NCI-H146 treated with DMSO at 0.1 percent for 48 hours (cell line): ENCODE measurements around the gene TMEM94.

ENCODE experiments used
- DNase-seq: peaks from one replicate; lab custom pipeline; 2025; ENCODE audit not compliant: unreplicated experiment; lab: John Stamatoyannopoulos, UW

TMEM94 gene

DNA sequence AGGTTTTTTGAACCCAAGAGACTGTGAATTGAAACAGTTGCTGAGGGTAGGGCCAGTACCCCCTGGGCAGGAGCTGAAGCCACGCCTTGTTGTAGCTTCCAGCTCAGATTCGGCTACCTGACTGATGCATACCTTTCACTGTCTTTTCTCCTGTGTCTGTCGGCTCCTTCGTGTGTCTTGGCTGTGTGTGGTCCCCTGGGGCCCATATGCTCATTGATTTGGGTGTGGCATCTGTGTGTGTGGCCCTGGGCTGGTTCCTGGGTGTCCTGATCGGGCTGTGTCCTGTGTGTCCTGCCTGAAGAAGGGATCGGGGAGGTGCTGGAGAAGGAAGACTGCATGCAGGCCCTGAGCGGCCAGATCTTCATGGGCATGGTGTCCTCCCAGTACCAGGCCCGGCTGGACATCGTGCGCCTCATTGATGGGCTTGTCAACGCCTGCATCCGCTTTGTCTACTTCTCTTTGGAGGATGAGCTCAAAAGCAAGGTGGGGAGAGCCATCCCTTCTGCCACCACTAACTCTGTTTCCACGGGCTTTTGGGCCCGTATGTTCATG lies 38.0 kb downstream of the TMEM94 start:
- DNase-seq = no peak

- DNase-seq = no peak
Observed at GRCh38 chr17:75496005-75496404, 39.6 kb downstream of the TMEM94 start.

GRCh38 chr17:75498039-75498725 lies 41.7 kb downstream of the TMEM94 start:
- DNase-seq = no peak

DNA sequence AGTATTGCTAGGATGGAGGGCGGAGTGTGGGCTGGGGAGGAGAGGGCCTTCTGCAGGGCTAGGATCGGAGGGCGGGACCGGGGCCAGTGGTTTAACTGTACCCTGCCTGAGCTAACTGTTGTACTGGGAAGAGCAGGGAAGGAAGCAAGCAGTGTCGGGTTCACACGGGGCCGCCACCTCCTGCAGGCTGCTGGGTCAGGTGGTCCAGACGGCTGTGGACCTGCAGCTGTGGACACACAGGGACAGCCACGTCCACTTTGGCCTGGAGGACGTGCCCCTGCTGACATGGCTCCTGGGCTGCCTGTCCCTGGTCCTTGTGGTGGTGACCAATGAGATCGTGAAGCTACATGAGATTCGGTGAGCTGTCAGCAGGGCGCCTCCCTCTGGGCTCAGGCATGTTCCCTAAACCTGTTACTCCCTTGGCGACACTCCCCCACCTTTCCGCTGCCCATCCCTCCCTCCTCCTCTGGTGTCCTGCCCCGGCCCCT lies 42.3 kb downstream of the TMEM94 start:
- DNase-seq = no peak

DNA sequence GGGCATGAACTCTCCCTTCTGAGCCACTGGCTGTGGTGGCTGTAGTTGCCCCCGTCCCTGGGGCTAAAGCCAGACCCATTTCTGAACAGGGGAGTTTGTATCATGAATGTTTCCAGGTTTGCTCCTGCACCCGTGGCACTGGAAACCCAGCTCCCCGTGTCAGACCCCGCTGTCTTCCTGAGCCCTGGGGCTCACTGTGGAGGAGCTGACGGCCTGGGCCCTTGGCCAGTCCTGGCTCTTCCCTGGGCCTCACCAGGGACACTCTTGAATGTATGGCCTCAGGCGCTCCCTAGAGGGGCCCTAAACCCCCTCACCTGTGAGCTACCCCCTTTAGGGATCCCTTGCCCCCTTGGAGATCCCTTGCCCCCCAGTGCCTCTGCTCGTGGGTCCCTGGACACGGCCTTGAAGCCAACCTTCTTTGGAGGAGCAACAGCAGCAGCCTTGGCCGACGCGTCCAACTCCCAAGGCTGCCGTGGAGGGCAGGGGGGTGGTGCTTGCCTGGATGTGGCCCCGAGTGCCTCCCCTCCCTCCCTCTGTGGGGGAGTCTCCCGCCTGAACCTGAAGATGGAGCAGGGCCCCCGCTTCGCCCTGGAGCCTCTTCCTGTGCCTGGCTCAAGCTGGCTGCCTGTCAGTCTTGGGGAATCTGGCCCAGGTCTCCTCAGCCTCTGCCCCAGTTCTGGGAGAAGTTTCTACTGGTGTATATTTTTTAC lies 43.0 kb downstream of the TMEM94 start:
- no peak for DNase-seq

GRCh38 chr17:75500419-75501216 lies 44.2 kb downstream of the TMEM94 start:
- DNase-seq = no peak

DNA sequence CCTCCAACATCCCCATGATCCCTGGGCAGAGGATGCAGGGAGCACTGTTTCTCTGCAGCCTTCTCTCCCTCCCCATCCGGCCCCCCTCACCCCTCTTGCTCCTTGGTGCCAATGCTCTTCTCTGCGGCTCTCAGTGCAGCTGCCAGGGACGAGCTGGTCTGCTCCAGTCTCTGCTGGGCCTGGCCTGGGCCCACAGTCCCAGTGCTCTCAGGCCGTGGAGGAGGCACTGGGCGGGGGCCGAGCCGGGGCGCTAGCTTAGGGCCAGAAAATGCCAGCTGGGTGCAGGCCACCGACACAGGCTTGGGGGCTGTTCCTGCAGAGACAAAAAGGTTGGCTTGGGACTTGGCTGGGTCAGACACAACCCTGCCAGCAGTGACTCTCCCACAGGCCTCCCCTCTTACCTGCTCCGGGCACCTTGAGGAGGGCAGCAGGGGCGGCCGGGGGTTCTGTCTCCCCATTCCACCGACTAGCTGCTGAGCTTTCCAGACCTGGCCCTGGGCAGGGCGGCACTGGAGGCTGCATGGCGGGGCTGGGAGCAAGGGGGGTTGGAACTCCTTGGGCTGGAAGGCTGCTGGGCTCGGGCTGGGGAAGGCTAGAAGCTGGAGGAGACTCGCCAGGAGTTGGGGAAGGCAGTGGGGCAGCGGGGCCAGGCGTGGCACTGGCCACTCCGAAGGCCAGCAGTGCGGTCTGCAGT lies 45.1 kb downstream of the TMEM94 start:
- no peak for DNase-seq

DNA sequence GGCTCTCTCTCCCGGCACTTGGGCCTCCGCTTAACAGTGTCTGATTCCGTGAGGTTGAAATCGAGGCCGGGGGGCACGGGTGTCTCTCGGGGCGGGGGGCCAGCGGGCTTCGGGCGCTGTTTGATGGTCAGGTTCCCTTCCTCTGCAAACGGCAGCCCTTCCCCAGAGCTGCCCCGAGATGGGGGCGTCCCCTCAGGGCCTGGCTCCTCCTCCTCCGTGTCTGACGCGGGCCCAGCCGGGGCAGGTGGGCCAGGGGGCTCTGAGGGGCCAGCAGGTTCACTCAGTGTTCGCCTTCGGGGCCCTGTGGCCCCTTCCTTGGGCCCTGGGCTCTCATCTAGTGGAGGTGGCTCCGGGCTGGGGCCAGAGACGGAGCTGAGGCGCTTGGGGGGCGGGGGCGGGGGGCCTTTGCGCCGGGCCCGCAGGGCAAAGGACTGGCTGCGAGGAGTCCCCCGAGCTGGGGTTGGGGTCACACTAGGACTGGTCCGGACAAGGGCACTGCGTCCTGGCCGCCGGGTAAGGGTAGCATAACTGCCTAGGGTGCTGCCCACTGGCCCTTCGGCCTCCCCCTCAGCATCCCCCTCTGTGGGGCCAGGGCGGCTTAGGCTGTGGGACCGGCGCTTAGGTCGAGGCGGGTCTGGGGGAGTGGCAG lies 45.8 kb downstream of the TMEM94 start:
- no peak for DNase-seq

- DNase-seq = no peak
Observed at GRCh38 chr17:75502721-75503329, 46.4 kb downstream of the TMEM94 start.

- DNase-seq = no peak
Observed at GRCh38 chr17:75503337-75503950, 47.0 kb downstream of the TMEM94 start.

DNA sequence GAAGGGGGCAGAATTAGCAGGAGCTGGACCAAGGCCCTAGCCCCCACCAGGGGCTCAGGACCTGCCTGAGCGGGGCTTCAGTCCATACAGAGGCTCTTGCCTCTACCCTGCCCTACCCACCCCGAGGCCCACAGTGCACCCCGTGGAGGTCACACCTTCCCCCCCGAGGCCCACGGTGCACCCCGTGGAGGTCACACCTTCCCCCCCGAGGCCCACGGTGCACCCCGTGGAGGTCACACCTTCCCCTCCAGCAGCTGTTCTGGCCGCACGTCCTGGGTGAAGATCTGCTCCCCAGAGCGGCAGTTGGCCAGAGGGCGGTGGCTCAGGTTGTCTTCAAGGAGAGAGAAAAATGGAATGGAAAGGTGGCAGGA lies 47.5 kb downstream of the TMEM94 start:
- DNase-seq = no peak

DNA sequence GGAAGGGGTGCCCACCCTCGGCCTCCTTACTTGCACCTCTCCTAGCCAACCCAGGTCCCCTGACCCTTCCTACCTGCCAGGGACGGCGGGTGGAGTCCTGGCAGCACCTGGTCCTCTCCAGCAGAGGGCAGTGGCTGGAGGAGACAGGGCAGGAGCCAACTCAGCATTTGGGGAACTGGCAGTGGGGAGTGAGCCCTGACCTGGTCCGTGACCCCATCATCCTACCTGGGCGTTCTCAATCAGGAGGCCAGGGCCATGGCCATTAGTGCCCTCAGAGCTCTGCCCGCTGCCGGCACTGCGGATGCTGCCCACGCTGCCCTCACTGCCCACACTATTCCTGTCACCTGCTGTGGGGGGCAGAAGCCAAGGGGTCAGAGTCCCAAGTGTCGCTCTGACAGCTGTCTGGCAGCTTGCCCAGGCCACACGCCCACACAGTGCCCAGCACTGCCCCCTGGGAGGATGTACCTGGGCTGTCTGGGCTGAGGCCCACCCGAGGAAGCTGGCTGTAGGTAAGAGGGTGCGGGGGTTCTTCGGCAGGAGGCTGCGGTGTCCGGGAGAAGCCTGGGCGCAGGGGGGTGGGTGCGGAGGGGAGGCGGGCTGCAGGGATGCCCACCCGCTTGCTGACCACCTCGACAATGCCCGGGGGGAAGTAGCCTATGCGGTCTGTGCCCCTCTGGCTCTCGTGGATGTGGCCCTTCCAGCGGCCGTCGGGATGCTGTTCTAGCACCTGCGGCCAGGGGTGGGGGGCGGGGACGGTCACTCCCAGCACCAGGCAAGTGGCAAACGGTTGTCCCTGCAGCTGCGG lies 48.1 kb downstream of the TMEM94 start:
- DNase-seq = no peak

GRCh38 chr17:75505152-75505409 lies 48.6 kb downstream of the TMEM94 start:
- DNase-seq = no peak

DNA sequence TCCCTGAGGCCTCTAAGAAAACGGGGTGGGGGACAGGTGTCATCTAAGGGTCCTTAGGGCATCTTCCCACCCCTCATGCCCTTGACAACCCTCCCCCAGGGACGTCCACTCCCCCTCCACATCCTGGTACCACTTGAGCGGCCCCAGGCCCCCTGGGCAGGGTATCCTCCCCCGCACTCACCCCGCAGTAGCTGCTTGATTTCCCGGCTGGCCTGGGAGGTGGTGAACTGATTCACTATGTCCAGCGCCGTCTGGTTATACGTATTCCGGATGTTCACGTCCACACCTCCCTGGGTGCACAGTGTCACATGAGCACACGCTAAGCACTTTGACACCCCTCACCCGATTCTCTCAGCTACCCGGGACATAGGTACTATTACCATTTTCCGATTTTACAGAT lies 49.2 kb downstream of the TMEM94 start:
- no peak for DNase-seq

- no peak for DNase-seq
Observed at GRCh38 chr17:75506134-75506533, 49.7 kb downstream of the TMEM94 start.

GRCh38 chr17:75506888-75507287 lies 50.5 kb downstream of the TMEM94 start:
- no peak for DNase-seq

DNA sequence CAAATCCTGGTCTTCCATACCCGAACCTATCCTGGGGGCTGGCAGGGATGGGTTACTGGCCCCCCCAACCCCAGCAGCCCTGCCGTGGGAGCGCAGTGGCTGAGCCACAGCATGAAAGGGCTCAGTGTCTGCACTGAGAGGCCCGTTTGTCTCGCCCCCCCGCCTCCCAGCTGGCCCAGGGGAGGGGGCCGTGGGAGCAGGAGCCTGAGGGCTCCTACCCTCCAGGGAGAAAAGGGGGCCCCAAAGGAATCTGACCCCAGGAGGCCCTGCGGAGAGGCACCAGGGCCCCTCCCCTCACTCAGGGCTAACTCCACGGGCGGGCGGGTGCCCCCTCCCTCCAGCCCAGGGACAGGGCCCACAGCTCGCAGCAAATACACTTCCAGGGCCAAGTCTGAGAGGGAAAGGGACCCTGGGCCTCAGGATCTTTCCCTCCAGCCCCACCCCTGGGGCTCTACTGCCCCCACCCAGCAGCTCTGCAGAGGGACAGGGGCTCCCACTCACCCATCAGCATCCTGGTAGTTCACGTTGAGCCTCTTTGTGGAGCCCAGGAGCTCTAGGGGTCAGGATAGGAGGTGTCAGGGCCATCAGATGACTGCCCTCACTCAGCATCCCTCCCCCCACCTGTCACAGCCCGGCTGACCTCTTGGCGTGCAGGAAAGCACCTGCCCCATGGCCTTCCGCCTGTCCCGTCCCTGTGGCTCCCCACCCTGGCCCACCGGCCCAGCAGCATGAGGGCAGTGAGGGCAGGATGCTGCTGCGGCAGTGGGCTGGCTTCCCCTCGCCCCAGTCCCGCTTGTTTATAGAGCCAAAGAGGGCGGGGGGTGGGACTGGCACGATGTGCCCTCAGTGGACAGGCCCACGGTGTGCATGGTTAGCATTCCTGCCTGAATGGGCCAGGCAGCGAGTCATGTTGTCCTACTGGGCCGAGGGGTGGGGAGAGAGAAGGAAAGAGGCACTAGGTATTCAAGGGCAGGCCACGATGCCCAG lies 51.6 kb downstream of the TMEM94 start:
- DNase-seq = no peak

- DNase-seq = no peak
Observed at GRCh38 chr17:75508931-75509361, 52.5 kb downstream of the TMEM94 start.
